HG02970 (cell line): Measurements from ENCODE around the gene RELB.
"Not testable (repeated sequence)": the region's sequence is repeated elsewhere in the genome, so short reads cannot be mapped to it uniquely, and the experiment has no call there.

Experiments used
- ATAC-seq: cut with Tn5 transposase; IDR thresholded peaks from one replicate; pipeline ENCODE4 v1.9.1; 2021; ENCODE audit warnings: mild to moderate bottlenecking, moderate library complexity, moderate number of reproducible peaks; ENCODE audit not compliant: unreplicated experiment, low FRiP score

RELB gene

GRCh38 chr19:44985445-44985844 lies 15.8 kb upstream of the RELB start:
- ATAC-seq, result no peak

DNA sequence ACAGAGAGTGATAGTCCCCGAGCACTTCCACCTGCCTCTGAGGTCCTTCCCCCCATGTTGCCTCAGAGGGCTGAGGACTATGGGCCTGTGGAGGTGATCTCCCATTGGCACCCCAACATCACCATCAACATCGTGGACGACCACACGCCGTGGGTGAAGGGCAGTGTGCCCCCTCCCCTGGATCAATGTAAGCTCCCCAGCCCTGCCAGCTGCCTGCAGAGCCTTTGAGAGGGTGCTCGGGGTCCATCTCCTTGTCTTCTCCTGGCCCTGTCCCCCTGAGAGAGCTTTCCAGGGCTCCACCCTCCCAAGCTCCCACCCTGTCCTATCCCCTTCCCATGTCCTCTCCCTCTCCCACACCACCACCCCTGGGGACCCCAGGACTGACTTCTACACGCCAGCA lies 14.9 kb upstream of the RELB start:
- no peak for ATAC-seq

DNA sequence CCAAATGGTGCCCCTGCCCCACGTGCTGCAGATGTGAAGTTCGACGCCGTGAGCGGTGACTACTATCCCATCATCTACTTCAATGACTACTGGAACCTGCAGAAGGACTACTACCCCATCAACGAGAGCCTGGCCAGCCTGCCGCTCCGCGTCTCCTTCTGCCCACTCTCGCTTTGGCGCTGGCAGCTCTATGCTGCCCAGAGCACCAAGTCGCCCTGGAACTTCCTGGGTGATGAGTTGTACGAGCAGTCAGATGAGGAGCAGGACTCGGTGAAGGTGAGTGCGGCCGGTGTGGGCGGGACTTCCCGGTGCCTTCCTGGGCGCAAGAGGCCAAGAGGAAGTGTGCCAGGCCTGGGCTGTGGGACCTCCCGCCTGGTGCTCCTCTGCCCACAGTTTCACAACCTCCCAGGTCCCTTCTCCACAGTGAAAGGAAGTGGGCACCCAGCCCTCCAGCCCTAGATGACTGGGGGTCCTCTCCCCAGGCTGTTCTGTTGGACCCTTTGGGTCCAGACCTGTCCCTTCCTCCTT lies 14.1 kb upstream of the RELB start:
- ATAC-seq, result no peak

DNA sequence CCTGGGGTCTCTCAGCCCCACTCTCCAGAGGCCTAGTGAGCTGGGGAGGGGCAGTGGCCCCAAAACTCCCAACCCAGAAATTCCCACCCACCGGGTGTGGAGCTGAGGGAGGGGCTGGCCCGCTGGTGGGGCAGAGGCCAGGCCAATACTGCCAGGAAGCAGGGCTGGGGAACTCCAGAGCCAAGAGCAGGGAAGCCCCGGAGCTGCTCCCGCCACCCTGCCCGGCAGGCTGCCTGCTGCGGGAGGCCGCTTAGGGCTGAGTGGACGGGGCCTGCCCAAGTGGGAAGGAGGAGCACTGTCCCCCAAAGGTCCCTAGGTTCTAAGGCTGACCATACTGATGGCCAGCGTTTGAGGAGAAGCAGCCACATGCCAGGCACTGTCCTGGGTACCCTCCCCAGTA lies 13.0 kb upstream of the RELB start:
- no peak for ATAC-seq

DNA sequence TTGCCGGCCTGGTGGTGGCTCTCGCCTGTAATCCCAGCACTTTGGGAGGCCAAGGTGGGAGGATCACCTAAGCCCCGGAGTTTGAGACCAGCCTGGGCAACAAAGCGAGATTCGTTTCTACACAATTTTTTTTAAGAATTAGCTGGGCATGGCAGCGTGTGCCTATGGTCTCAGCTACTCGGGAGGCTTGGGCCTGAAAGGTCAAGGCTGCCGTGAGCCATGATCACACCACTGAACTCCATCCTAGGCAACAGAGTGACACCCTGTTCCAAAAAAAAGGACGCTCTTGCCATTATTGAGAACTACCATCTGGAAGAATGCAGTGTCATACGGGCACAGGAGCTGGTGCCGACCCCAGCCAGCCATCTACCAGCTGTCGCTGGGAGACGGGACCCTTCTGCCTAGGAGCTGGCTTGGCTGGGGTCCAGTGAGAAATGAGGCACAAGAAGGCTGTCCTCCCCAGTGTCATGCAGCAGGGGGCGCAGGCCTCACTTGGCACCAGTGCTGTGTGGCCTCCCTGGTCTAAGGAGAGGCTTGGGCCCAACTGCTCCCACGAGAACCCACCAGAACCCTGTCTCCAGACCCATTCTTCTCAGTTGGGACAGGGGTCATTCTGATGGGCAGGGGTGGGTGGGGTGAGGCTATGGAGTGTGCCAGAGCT lies 12.2 kb upstream of the RELB start:
- ATAC-seq, result no peak

- no peak for ATAC-seq
These were observed 10.8 kb upstream of the RELB start for GRCh38 chr19:44990459-44990858.

DNA sequence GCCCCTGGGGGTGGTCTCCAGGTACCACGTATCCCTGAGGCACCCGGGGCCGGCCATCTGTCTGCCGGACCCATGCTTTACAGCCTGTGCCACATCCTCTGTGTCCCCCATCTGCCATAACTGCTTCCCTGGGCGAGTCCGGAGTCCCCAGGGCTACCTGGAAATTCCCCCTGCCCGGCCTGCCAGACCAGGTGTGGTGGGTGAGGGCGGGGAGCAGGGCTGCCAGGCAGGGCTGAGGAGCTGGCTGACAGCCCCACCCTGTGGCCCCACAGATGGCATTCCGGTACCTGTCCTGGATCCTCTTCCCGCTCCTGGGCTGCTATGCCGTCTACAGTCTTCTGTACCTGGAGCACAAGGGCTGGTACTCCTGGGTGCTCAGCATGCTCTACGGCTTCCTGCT lies 10.3 kb upstream of the RELB start:
- ATAC-seq, result no peak

- ATAC-seq, result no peak
These were observed 8.7 kb upstream of the RELB start for GRCh38 chr19:44992336-44993163.

DNA sequence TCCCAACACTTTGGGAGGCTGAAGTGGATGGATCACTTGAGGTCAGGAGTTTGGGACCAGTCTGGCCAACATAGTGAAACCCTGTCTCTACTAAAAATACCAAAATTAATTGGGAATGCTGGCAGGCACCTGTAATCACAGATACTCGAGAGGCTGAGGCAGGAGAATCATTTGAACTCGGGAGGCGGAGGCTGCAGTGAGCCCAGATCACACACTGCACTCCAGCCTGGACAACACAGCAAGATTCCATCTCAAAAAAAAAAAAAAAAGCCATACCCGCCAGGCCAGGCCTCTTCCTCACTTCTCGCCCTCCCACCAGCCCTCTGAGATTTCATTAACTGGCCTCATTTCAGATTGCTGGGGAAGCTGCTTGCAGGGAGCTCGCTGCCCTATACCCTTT lies 7.7 kb upstream of the RELB start:
- ATAC-seq, result no peak

DNA sequence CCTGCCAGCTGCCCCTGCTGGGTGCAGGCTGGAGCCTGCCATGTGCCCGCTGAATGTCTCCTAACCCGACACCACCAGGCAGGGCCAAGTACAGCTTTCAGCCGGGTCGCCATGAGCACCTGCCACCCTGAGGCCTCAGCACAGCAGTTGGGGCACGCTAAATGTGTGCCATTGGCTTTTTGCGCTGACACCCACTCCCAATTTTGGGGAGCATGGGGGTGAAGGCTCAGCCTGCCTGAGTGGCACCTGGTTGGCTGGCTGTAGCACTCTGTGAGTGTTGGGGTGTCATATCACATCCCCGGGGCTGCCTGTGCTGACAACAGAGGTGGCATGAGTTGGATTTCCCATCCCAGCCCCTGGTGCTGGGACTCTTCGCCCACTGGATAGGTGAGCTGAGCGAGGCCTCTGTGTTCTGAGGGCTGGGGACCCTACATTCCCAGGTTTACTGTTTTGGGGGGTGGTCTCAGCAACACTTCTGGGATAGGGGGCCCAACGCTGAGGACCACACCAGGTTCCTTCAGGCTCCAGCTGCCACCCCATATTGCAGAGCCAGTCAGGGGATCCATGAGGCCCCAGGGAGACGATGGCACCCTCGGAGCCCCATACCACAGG lies 7.2 kb upstream of the RELB start:
- ATAC-seq, result no peak

DNA sequence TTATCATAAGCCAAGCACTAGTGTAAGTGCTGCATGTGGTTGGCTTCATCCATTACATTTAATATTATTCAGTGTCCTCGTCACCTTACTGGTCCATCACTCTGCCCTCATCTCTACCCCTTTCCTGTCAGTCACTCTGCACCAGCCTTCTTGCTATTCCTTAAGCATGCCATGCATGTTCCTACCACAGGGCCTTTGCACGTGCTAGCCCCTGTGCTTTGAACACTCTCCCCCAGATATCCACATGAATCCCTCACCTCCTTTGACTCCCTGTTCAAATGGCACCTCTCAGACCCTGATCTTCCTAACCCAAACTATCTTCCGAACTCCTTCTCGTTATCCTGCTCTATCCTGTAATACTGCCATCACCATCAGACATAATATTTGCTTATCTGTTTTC lies 3.2 kb upstream of the RELB start:
- no peak for ATAC-seq

DNA sequence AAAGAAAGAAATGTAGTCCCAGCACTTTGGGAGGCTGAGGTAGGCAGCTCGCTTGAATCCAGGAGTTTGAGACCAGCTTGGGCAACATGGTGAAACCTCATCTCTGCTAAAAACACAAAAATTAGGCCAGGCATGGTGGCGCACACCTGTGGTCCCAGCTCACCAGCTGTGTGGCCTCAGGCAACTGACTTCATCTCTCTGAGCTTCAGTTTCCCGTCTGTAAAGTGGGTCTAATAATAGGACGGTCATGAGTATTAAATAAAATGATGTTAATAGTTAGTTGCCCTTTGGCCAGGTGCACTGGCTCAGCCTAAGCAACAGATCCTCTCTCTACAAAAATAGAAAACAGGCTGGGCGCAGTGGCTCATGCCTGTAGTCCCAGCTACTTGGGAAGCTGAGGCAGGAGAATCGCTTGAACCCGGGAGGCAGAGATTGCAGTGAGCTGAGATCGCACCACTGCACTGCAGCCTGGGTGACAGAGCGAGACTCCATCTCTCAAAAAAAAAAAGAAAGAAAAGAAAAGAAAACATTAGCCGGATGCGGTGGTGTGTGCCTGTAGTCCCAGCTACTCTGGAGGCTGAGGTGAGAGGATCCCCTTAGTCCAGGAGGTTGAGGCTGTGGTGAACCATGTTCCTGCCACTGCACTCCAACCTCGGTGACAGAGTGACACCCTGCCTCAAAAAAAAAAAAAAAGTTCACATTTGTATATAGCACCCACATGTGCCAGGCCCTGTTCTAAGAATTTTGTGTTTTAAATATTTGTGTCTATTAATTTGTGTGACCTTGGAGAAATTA lies 1.9 kb upstream of the RELB start:
- not testable (repeated sequence) for ATAC-seq

DNA sequence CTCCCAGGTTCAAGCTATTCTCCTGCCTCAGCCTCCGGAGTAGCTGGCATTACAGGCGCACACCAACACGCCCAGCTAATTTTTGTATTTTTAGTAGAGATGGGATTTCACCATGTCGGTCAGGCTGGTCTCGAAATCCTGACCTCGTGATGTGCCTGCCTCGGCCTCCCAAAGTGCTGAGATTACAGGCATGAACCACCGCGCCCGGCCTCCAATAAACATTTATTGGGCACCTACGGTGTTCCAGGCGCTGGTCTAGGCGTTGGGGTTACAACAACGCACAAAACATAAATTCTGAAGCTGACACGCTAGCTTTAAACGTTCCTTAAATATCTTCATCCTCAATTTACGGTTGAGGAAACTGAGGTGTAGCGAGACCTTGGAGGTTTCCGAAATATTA lies 599 bp upstream of the RELB start:
- ATAC-seq, result not testable (repeated sequence)

GRCh38 chr19:45003485-45003884 lies 2.2 kb downstream of the RELB start:
- no peak for ATAC-seq

GRCh38 chr19:45005787-45006186 lies 4.5 kb downstream of the RELB start:
- ATAC-seq, result no peak

DNA sequence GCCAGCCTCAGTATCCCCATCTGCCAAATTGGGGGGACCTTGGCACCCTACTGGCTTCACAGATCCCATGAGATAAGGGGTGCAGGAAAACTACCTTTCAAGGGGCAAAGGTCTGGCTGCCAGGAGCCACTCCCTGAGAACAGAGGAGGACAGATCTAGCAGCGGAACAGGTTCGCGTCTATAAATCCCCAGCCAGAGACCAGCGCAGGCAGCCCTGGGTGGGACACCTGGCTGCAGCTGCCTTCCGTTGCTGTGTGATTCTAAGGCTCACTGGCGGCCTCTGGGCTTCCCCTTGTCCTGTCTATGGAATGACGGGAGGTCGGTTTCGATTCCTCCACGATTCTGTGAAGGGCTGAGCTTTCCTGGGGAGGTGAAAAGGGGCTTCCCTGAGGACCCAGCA lies 7.3 kb downstream of the RELB start:
- no peak for ATAC-seq

GRCh38 chr19:45009625-45010255 lies 8.5 kb downstream of the RELB start:
- no peak for ATAC-seq

GRCh38 chr19:45010306-45010705 lies 9.0 kb downstream of the RELB start:
- no peak for ATAC-seq

- no peak for ATAC-seq
These were observed 10.7 kb downstream of the RELB start for GRCh38 chr19:45011959-45012358.
